HG03457 (cell line): Measurements from ENCODE around the gene CD63.

ENCODE experiments used
- ATAC-seq: cut with Tn5 transposase; IDR thresholded peaks from one replicate; pipeline ENCODE4 v1.9.1; 2021; ENCODE audit warnings: moderate number of reproducible peaks; ENCODE audit not compliant: unreplicated experiment

CD63 gene

DNA sequence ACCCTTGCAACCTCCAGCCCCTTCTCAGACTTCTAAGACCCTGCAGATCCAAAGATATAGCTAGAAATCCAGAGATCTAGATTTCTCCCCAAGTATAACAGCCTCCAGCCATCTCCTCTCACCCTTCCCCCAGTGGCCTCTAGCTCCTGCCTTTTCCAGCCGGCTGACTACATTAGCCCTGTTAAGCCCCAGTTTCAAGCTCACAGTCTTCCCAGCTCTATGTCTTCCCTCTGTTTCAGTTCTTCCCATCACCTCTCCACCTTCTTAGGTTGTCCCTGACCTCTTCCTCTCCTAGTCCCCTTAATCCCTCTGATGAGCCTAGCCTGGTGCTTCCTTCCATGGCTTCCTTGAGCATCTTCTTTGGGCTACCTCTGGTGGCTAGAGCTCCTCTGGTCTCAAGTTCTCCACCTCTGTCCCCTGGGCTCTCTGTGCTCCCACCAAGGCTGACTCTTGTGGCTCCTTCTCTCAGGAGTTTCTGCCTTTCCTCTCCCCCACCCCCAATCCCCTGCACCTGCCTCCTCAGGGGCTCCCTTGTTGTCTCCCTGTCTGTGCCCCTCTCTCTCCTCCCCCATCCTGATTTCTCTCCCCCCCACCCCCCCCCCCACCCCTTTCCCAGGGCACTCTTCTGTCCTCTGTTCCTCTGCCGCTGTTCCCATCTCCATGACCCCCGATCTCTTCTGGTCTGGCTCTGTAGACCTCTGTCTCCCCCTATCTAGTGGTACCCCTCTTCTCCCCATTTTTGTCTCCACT lies 13.3 kb upstream of the CD63 start:
- ATAC-seq, result no peak

DNA sequence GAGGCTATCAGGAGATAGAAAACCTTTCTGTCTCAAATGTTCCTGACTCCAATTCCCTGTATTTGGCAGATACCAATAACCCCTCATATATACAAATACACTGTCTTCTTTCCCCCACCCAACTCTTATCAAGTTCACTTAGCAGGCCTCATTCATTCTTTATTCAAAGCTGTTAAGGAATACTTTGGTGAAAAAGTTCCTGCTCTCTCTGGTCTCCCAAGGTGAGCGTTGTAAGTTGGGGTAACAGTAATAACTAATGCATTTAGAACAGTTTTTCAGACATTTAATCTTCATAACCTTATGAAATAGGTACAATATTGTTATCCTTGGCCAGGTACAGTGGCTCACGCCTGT lies 10.2 kb upstream of the CD63 start:
- ATAC-seq, result no peak

- ATAC-seq, result peak; percentile 66
Observed at GRCh38 chr12:55738123-55739024, 9.6 kb upstream of the CD63 start.

GRCh38 chr12:55737581-55738122 lies 8.8 kb upstream of the CD63 start:
- no peak for ATAC-seq

DNA sequence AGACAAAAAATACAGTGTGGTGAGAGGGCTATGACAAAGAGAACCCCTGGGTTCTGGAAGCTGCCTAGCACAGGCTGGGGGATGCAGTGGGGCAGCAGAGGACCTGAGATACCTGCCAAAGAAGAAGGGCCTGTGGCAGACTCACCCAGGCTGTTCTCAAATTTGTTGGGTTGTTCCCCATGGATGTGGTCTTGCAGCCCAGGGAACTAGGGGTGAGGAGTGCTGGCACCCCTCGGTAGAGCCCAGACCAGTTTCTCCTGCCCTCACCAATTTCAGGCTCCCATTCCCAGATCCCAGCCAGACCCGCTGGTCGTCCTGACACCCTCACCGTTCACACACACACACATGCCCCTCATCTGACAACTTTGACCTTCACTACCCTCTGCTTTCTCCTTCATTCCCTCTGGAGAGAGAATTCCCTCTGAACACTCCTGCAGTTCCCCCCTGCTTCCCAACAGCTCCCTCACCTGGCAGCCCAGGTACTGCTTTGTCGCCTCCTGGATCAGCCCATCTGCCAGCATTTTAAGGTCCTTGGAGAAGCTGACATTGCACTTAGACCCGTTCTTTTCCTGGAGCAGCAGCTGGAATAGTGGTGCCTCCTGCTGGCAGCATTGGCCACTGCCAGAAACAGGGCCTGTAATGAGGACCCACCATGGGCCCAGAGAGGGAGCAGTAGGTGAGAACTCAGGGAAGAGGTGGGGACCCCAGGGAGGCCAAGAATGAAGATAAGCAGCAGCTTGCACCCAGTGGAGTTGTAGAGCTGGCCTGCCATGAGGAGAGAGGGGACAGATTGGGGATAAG lies 8.2 kb upstream of the CD63 start:
- no peak for ATAC-seq

GRCh38 chr12:55736076-55736475 lies 7.3 kb upstream of the CD63 start:
- ATAC-seq, result no peak

DNA sequence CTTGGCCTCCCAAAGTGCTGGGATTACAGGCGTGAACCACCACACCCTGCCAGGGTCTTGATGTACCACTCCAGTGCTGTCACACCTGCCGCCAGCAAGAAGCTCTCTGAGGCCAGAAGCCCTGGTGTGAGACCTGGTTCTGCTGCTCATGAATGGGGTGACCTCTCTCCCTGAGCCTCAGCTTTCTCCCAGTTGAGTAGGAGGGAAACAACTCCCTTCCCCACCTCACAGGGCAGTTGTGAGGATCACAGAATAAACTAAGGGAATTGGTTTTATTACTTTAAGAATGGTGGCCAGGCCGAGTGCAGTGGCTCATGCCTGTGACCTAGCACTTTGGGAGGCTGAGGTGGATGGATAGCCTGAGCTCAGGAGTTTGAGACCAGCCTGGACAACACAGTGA lies 5.8 kb upstream of the CD63 start:
- no peak for ATAC-seq

DNA sequence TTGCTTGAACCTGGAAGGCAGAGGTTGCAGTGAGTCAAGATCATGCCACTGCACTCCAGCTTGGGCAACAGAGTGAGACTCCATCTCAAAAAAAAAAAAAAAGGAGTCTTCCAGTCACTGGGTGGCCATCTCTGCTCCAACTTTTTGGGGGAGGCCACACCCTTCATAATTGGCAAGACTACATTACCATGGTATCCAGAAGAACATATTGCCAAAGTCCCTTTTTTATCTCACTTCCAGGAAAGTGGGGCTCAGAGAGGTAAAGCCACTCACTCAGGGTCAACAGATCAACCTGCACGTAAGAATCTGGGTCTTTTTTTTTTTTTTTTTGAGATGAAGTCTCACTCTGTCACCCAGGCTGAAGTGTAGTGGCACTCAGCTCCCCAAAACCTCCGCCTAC lies 5.0 kb upstream of the CD63 start:
- no peak for ATAC-seq

GRCh38 chr12:55733021-55733555 lies 4.3 kb upstream of the CD63 start:
- ATAC-seq, result no peak

GRCh38 chr12:55732288-55732687 lies 3.5 kb upstream of the CD63 start:
- ATAC-seq, result no peak

DNA sequence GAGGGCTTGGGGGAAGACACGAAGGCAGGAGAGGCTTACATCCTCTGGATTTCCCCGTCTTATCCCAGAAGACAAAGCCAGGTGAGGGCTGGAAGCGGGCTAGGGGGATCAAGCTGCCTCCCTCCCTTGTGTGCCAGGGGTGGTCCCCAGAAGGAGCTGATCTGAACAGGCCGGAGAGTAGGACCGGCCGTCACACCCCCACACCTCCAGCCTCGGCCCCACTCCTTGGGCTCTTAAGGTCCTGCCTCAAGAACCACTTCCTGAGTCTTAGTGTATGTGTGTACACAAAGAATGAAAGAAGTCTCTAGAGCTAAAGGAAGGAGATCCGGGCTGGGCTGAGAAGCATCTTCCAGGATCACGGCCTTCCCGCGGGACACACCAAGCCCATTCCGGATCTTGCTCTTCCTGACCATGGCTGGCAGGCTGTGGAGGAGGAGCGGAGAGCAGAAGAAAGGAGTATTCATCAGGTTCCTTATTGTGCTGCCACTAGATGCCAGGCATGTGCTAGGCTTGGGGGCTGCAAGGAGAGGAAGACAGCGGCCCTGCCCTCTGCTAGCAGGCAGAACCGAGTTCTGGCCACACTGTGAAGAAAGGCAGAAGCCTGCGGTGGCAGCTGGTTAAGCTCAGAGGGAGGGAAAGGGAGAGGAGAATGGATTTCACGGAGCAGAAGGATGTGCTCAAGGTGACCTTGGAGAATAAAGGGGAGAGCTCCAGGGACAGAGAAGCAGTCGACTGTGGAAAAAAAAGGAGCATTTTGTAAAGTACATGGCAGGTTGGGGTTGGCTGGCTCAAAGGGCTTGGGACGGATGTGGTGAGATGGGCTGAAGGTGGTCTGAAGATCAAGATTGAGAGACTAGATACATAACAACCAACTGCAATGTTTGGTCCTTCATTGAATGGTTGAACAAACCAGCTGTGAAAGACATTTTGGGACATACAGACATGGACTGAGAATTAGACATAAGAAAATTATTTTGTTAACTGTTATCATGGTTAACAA lies 1.3 kb upstream of the CD63 start:
- peak; percentile 35 for ATAC-seq

DNA sequence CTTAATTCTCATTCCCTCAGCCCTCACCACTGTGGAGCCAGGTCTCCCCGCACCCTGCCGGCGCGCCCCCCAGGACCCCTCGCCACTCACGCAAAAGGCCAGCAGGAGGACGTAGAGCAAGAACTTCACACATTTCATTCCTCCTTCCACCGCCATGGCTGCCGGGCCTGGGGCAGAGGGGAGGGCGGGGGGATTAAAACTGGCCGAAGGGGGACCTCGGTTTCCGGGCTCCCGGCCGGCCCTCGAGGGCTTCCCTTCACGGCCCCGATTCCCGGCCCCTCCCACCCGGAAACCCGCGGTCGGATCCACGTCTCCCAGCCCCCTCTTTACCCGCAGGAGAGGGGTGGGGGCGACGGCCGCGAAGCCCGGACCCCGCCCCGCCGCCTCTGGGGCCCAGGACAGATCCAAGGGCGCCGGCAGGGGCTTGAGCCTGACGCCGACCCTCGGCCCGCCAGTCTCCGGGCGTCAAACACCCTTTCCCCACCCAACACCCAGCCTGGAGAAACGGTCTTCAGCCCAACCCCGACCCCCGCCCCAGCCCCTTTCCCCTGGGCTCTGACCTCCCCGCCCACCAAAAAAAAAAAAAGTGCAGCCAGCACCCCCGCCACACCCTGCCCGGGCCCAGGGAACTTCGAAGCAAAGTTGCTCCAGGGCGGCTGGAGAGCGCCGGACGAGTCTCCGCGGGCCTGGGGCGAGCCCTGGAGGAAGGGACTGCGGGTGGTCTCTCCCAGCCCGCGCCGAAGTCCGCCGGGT lies 447 bp downstream of the CD63 start:
- peak; percentile 20 for ATAC-seq

- no peak for ATAC-seq
Observed at GRCh38 chr12:55727643-55728185, 1.1 kb downstream of the CD63 start.

- ATAC-seq, result no peak
Observed at GRCh38 chr12:55726971-55727370, 1.8 kb downstream of the CD63 start.

DNA sequence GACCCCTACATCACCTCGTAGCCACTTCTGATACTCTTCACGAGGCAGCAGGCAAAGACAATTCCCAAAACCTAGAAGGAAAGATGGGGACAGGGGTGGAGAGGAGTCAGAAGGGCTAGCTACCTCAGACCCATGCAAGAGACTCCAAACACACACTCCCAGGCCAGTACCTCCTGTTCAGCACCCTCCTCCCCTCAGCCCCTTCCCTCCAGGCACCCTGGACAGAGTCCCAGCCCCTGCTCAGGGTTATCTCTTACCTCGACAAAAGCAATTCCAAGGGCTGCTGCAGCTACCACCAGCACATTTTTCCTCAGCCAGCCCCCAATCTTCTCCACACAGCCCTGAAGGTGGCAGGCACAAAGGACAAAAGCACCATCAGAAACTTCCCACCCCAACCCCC lies 3.3 kb downstream of the CD63 start:
- no peak for ATAC-seq

DNA sequence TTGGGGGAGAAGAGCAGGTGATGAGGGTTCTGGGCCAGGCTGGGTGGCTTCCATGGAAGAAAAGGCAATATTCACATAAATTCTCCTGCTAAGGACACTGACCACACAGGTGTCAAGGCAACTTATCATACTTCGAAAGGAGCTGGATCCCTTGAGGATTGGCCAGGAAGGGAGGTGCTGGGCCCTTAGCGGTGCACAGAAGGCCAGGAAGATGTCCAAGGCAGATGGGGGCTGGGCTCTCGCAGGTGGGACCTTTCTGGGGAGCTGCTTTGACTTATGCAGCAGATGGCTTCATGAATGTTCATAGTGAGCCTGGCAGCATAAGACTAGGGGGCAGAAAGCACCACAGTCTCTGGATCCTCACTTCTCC lies 3.9 kb downstream of the CD63 start:
- no peak for ATAC-seq

- ATAC-seq, result no peak
Observed at GRCh38 chr12:55724226-55724939, 4.4 kb downstream of the CD63 start.
